Measurements from ENCODE around the gene RBM10. TPM values are rescaled to one million over a fixed set of nuclear protein-coding genes. Genes with fewer than 3 reads are reported as not detected.

Gene RBM10
- total RNA-seq, 1 donor from 2014 or later: 35.9 TPM

DNA sequence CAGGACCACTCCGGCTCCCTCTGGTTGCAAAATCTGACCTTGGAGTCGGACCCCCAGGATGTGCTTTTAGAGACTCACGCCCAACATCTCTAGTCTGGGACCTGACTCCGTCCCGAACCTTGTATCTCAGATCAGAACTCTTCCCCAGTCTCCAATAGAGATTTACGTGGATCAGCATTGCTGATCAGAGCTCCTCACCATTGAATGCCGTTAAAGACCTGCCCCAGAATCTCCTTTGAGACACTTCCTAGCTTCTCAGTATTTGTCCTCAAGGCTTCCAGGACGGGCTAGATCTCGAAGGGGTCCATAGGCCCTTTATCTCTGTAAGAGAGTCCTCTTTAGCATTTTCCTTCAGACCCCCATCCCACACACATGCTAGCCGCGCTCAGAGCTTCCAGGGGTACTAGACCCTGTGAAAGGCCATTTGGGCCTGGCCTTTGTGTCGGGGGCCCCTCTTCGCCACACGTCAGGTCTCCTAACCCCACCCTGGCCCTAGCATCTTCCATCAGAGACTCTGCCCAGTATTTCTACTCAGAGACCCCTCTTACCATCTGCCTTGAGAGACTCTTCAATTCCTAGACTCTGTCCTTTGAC lies 49.3 kb downstream of the RBM10 start:
- Histone ChIP-seq H3K27me3 (ENCODE audit: insufficient read depth, low read length) (no peaks in the 10 kb centered on the region), H3K4me2 (ENCODE audit: low read length) (peak overlapping the region; percentile 97), H2AFZ (ENCODE audit: low read depth, low read length) (no peak overlapping the region), H3K9me3 (ENCODE audit: insufficient read depth, low read depth, low read length) (no peaks in the 10 kb centered on the region), H4K20me1 (ENCODE audit: insufficient read depth, low read length) (peaks cover 50% of the 10 kb centered on the region), H3K4me1 (ENCODE audit: insufficient read depth, low read length) (peaks cover 30% of the 10 kb centered on the region), H3K36me3 (ENCODE audit: insufficient read depth, low read length) (peaks cover 11% of the 10 kb centered on the region), H3K27ac (ENCODE audit: low read depth, low read length) (peak overlapping the region; percentile 91), H3K79me2 (ENCODE audit: insufficient read depth, low read length) (peaks cover 68% of the 10 kb centered on the region), H3K4me3 (ENCODE audit: insufficient read depth, low read depth, low read length) (peak overlapping the region; percentile 94), H3K9ac (ENCODE audit: low read length) (peak overlapping the region; percentile 98)
- H3K4me1 Mint-ChIP-seq (ENCODE audit: low read depth, unreplicated experiment): peaks cover 35% of the 10 kb centered on the region
- no peak for DNase-seq (ENCODE audit: low read depth)
- peak overlapping the region; percentile 93 for H3K4me3 Mint-ChIP-seq (ENCODE audit: unreplicated experiment)
- TF ChIP-seq EZH2 (IDR thresholded peaks at IDR 0.05; ENCODE audit: insufficient read depth, low read length): no peak
- TF ChIP-seq, protein P1, sequence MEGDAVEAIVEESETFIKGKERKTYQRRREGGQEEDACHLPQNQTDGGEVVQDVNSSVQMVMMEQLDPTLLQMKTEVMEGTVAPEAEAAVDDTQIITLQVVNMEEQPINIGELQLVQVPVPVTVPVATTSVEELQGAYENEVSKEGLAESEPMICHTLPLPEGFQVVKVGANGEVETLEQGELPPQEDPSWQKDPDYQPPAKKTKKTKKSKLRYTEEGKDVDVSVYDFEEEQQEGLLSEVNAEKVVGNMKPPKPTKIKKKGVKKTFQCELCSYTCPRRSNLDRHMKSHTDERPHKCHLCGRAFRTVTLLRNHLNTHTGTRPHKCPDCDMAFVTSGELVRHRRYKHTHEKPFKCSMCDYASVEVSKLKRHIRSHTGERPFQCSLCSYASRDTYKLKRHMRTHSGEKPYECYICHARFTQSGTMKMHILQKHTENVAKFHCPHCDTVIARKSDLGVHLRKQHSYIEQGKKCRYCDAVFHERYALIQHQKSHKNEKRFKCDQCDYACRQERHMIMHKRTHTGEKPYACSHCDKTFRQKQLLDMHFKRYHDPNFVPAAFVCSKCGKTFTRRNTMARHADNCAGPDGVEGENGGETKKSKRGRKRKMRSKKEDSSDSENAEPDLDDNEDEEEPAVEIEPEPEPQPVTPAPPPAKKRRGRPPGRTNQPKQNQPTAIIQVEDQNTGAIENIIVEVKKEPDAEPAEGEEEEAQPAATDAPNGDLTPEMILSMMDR (IDR thresholded peaks at IDR 0.05; ENCODE audit: insufficient read depth, low read depth, low read length): no peak
- H3K9me3 Mint-ChIP-seq (ENCODE audit: unreplicated experiment): no peaks in the 10 kb centered on the region
- FAIRE-seq: peak; percentile 26
- no peaks in the 10 kb centered on the region for H3K27me3 Mint-ChIP-seq (ENCODE audit: low read depth, unreplicated experiment)
- H3K27ac Mint-ChIP-seq (ENCODE audit: unreplicated experiment): peak overlapping the region; percentile 83
- peaks cover 3% of the 10 kb centered on the region for H3K36me3 Mint-ChIP-seq (ENCODE audit: low read depth, unreplicated experiment)

DNA sequence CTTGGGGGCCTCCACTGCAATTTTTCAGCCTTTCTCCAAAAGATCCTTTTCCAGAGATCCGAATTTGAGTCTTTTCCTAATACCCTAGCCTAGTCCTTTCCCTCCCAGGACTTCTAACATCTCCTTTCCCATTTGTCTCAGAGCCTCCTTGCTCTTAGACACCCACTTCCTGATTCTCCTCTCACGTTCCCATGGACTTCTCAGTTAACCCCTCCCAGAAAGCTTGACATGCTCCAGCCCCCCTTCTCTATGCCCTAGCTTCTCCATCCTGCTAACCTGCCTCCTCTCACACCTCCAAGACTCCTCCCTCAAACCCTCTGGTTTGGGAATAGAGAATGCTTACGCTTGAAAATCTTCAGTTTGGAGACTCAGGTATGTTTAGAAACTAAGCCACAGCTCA lies 51.1 kb downstream of the RBM10 start:
- H3K4me3 ChIP-seq (ENCODE audit: insufficient read depth, low read depth, low read length): peak overlapping the region; percentile 17
- Mint-ChIP-seq H3K4me3 (ENCODE audit: unreplicated experiment) (peak overlapping the region; percentile 84), H3K9me3 (ENCODE audit: unreplicated experiment) (no peaks in the 10 kb centered on the region), H3K27me3 (ENCODE audit: low read depth, unreplicated experiment) (no peaks in the 10 kb centered on the region), H3K4me1 (ENCODE audit: low read depth, unreplicated experiment) (peaks cover 38% of the 10 kb centered on the region), H3K36me3 (ENCODE audit: low read depth, unreplicated experiment) (peaks cover 7% of the 10 kb centered on the region), H3K27ac (ENCODE audit: unreplicated experiment) (no peak overlapping the region)
- peaks cover 65% of the 10 kb centered on the region for H4K20me1 ChIP-seq (ENCODE audit: insufficient read depth, low read length)
- H3K27me3 ChIP-seq (ENCODE audit: insufficient read depth, low read length): no peaks in the 10 kb centered on the region
- no peak overlapping the region for H2AFZ ChIP-seq (ENCODE audit: low read depth, low read length)
- no peaks in the 10 kb centered on the region for H3K9me3 ChIP-seq (ENCODE audit: insufficient read depth, low read depth, low read length)
- no peak for TF ChIP-seq EZH2 (IDR thresholded peaks at IDR 0.05; ENCODE audit: insufficient read depth, low read length)
- TF ChIP-seq, protein P1 (IDR thresholded peaks at IDR 0.05; ENCODE audit: insufficient read depth, low read depth, low read length): no peak
- peaks cover 13% of the 10 kb centered on the region for H3K36me3 ChIP-seq (ENCODE audit: insufficient read depth, low read length)
- H3K4me1 ChIP-seq (ENCODE audit: insufficient read depth, low read length): peaks cover 30% of the 10 kb centered on the region
- H3K27ac ChIP-seq (ENCODE audit: low read depth, low read length): no peak overlapping the region
- no peak for DNase-seq (ENCODE audit: low read depth)
- peak overlapping the region; percentile 57 for H3K9ac ChIP-seq (ENCODE audit: low read length)
- peak overlapping the region; percentile 97 for H3K4me2 ChIP-seq (ENCODE audit: low read length)
- no peak for FAIRE-seq
- peaks cover 81% of the 10 kb centered on the region for H3K79me2 ChIP-seq (ENCODE audit: insufficient read depth, low read length)

DNA sequence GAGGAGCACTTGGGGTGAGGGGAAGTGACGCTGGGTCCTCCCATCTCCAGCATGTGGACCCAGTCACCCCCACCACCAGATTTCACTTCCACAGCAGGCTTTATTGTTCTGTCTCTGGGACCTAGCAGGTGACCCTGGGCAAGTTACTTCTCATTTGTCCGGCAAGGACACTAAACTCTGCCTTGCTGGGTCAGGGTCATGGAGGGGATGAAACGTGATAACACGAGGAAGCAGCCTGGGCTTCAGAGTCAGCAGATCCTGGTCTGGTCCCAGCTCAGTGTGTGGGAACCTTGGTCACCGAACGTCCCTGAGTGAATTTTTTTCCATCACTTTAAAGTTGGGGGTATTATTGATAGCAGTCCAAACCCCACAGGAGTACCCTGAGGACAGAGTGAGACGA lies 52.5 kb downstream of the RBM10 start:
- Mint-ChIP-seq H3K4me1 (ENCODE audit: low read depth, unreplicated experiment) (peaks cover 38% of the 10 kb centered on the region), H3K36me3 (ENCODE audit: low read depth, unreplicated experiment) (peaks cover 7% of the 10 kb centered on the region), H3K9me3 (ENCODE audit: unreplicated experiment) (no peaks in the 10 kb centered on the region), H3K27ac (ENCODE audit: unreplicated experiment) (no peak overlapping the region), H3K27me3 (ENCODE audit: low read depth, unreplicated experiment) (no peaks in the 10 kb centered on the region), H3K4me3 (ENCODE audit: unreplicated experiment) (no peak overlapping the region)
- H3K79me2 ChIP-seq (ENCODE audit: insufficient read depth, low read length): peaks cover 79% of the 10 kb centered on the region
- peaks cover 30% of the 10 kb centered on the region for H3K4me1 ChIP-seq (ENCODE audit: insufficient read depth, low read length)
- TF ChIP-seq EZH2 (IDR thresholded peaks at IDR 0.05; ENCODE audit: insufficient read depth, low read length): no peak
- TF ChIP-seq, protein P1 (IDR thresholded peaks at IDR 0.05; ENCODE audit: insufficient read depth, low read depth, low read length): no peak
- H2AFZ ChIP-seq (ENCODE audit: low read depth, low read length): no peak overlapping the region
- no peaks in the 10 kb centered on the region for H3K27me3 ChIP-seq (ENCODE audit: insufficient read depth, low read length)
- peaks cover 79% of the 10 kb centered on the region for H4K20me1 ChIP-seq (ENCODE audit: insufficient read depth, low read length)
- peak overlapping the region; percentile 97 for H3K4me2 ChIP-seq (ENCODE audit: low read length)
- H3K9ac ChIP-seq (ENCODE audit: low read length): peak overlapping the region; percentile 57
- peaks cover 24% of the 10 kb centered on the region for H3K36me3 ChIP-seq (ENCODE audit: insufficient read depth, low read length)
- H3K27ac ChIP-seq (ENCODE audit: low read depth, low read length): no peak overlapping the region
- H3K9me3 ChIP-seq (ENCODE audit: insufficient read depth, low read depth, low read length): no peaks in the 10 kb centered on the region
- peak overlapping the region; percentile 17 for H3K4me3 ChIP-seq (ENCODE audit: insufficient read depth, low read depth, low read length)
- no peak for FAIRE-seq
- no peak for DNase-seq (ENCODE audit: low read depth)

All from astrocyte (in vitro differentiated cells and primary cell).